IPS DF 6.9 (cell line): Measurements from ENCODE around the gene PDZD4.

Experiments used
- DNase-seq: peaks from one replicate; pipeline ENCODE4 v3.0.0-alpha.2; 2013; ENCODE audit warnings: low read depth, low spot score
- H3K27ac ChIP-seq: one replicate; pipeline ENCODE4 v1.5.1; 2013; ENCODE audit warnings: low read length, control low read depth
- H3K27me3 ChIP-seq: 2 replicates; pipeline ENCODE4 v1.6.1; 2013; ENCODE audit warnings: mild to moderate bottlenecking, low read length; ENCODE audit not compliant: control insufficient read depth, insufficient read depth
- H3K36me3 ChIP-seq: 2 replicates; pipeline ENCODE4 v1.6.1; 2013; ENCODE audit warnings: low read length; ENCODE audit not compliant: control insufficient read depth, insufficient read depth
- H3K4me1 ChIP-seq: 2 replicates; pipeline ENCODE4 v1.6.1; 2013; ENCODE audit warnings: low read length; ENCODE audit not compliant: control insufficient read depth, insufficient read depth
- H3K4me3 ChIP-seq: 2 replicates; pipeline ENCODE4 v1.5.1; 2013; ENCODE audit warnings: mild to moderate bottlenecking, low read length
- H3K9me3 ChIP-seq: 2 replicates; pipeline ENCODE4 v1.6.1; 2013; ENCODE audit warnings: low read length, inconsistent platforms; ENCODE audit not compliant: control insufficient read depth, insufficient read depth
- WGBS: extraction: QIAGEN DNeasy Blood & Tissue Kit; methylation state at CpG from one replicate; pipeline ENCODE4 v1.1.7; 2013; ENCODE audit warnings: mixed read lengths, missing lambda C conversion rate; ENCODE audit not compliant: insufficient read length, insufficient coverage; 5-methylcytosine and 5-hydroxymethylcytosine counted together

Gene PDZD4

GRCh38 chrX:153832728-153833127 lies 2.4 kb upstream of the PDZD4 start:
- no peak overlapping the region for H3K27ac ChIP-seq
- H3K4me1 ChIP-seq: peaks cover 2% of the 10 kb centered on the region; the same call in 1 of the 2 replicates
- H3K27me3 ChIP-seq: no peaks in the 10 kb centered on the region
- no peak for DNase-seq
- no peaks in the 10 kb centered on the region; the same call in 1 of the 2 replicates for H3K36me3 ChIP-seq
- no peaks in the 10 kb centered on the region for H3K9me3 ChIP-seq
- no CpG with 5 or more reads among the region's 10 CpGs for WGBS
- H3K4me3 ChIP-seq: no peak overlapping the region

- Histone ChIP-seq H3K4me1 (peaks cover 2% of the 10 kb centered on the region; the same call in 1 of the 2 replicates), H3K36me3 (no peaks in the 10 kb centered on the region; the same call in 1 of the 2 replicates), H3K27me3 (no peaks in the 10 kb centered on the region), H3K27ac (no peak overlapping the region), H3K9me3 (no peaks in the 10 kb centered on the region), H3K4me3 (peak overlapping the region; percentile 6; the same call in 1 of the 2 replicates)
- WGBS: no CpG with 5 or more reads among the region's 23 CpGs
- no peak for DNase-seq
Observed at GRCh38 chrX:153831429-153832150, 1.2 kb upstream of the PDZD4 start.

DNA sequence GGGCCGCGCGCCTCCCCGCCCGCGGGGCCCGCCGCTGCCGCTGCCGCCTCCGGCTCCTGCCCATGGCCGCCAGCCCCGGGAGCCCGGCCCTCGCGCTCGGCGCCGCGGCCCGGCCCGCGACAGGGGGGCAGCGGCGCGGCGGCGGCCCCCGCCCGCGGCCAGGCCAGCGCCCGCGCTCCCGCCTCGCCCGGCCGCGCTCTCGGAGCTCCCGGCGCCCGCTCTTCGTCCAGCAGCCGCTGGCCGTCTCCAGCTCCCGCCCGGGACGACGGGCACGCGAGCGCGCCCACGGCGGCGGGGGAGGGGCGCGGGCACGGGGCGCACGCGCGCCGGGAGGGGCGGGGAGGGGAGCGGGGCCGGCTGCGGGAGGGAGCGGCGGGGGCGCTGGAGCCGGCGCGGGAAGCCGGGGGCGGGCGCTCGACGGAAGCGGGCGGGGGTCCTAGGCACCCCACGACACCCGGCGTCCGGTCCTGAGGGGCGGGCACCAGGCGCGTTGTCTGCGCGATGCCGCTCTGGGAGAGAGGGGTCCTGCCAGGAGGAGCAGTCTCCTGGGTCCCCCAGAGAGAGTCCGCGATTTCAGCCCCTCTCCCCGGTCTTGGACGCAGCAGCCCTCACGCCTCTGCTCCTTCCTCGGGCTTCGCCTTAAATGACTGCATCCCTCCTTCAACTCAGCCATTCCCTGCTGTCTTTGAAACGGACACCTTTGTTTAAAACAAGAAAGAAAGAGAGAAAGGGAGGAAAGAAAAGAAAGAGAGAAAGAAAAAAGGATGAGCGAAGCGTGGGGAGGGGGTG lies 490 bp upstream of the PDZD4 start:
- DNase-seq: no peak
- H3K27ac ChIP-seq: no peak overlapping the region
- peaks cover 2% of the 10 kb centered on the region; the same call in 1 of the 2 replicates for H3K4me1 ChIP-seq
- no peaks in the 10 kb centered on the region; the same call in 1 of the 2 replicates for H3K36me3 ChIP-seq
- no peaks in the 10 kb centered on the region for H3K27me3 ChIP-seq
- WGBS: no CpG with 5 or more reads among the region's 102 CpGs
- no peaks in the 10 kb centered on the region for H3K9me3 ChIP-seq
- H3K4me3 ChIP-seq: peak overlapping the region; percentile 76; the same call in 1 of the 2 replicates

GRCh38 chrX:153829549-153829798 lies 870 bp downstream of the PDZD4 start:
- Histone ChIP-seq H3K36me3 (no peaks in the 10 kb centered on the region; the same call in 1 of the 2 replicates), H3K4me3 (peak overlapping the region; percentile 76), H3K27ac (no peak overlapping the region), H3K4me1 (peaks cover 6% of the 10 kb centered on the region), H3K27me3 (no peaks in the 10 kb centered on the region), H3K9me3 (no peaks in the 10 kb centered on the region)
- no peak for DNase-seq
- WGBS: no CpG with 5 or more reads among the region's 27 CpGs

- Histone ChIP-seq H3K4me1 (peaks cover 8% of the 10 kb centered on the region), H3K9me3 (no peaks in the 10 kb centered on the region), H3K36me3 (no peaks in the 10 kb centered on the region; the same call in 1 of the 2 replicates), H3K27me3 (no peaks in the 10 kb centered on the region), H3K27ac (no peak overlapping the region), H3K4me3 (peak overlapping the region; percentile 76)
- no peak for DNase-seq
- no CpG with 5 or more reads among the region's 50 CpGs for WGBS
Observed at GRCh38 chrX:153828723-153829548, 1.4 kb downstream of the PDZD4 start.

- H3K36me3 ChIP-seq: no peaks in the 10 kb centered on the region; the same call in 1 of the 2 replicates
- no peak for DNase-seq
- H3K27me3 ChIP-seq: no peaks in the 10 kb centered on the region
- H3K27ac ChIP-seq: no peak overlapping the region
- no peaks in the 10 kb centered on the region for H3K9me3 ChIP-seq
- H3K4me1 ChIP-seq: peaks cover 8% of the 10 kb centered on the region
- peak overlapping the region; percentile 76; the same call in 1 of the 2 replicates for H3K4me3 ChIP-seq
- WGBS: no CpG with 5 or more reads among the region's 17 CpGs
Observed at GRCh38 chrX:153828308-153828707, 2.0 kb downstream of the PDZD4 start.

DNA sequence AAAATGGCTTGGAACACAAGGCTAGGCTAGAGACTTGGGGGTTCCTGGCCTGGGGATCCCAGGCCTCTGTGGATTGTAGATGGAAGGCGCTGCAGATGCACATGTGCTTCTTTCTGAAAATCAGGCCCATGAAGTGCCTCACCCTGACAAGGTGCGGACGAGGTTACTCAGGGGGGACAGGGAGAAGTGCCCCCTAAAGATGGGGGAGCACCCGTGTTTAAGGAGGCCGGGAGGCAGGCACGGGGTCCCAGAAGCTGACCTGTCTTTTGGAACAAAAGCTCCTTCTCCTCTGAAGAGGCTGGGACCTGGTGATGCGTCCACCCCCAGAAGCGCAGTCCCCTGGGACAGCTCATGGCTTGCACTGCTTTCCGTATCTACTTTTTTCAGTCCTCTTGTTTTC lies 2.4 kb downstream of the PDZD4 start:
- DNase-seq: no peak
- Histone ChIP-seq H3K9me3 (no peaks in the 10 kb centered on the region), H3K36me3 (no peaks in the 10 kb centered on the region; the same call in 1 of the 2 replicates), H3K27me3 (no peaks in the 10 kb centered on the region), H3K27ac (no peak overlapping the region), H3K4me1 (peaks cover 8% of the 10 kb centered on the region), H3K4me3 (peak overlapping the region; percentile 8; the same call in 1 of the 2 replicates)
- no CpG with 5 or more reads among the region's 9 CpGs for WGBS

- Histone ChIP-seq H3K4me3 (no peak overlapping the region), H3K27me3 (no peaks in the 10 kb centered on the region), H3K27ac (no peak overlapping the region), H3K9me3 (no peaks in the 10 kb centered on the region), H3K36me3 (no peaks in the 10 kb centered on the region; the same call in 1 of the 2 replicates), H3K4me1 (peaks cover 10% of the 10 kb centered on the region)
- WGBS: no CpG with 5 or more reads among the region's 3 CpGs
- DNase-seq: no peak
Observed at GRCh38 chrX:153827016-153827415, 3.3 kb downstream of the PDZD4 start.

DNA sequence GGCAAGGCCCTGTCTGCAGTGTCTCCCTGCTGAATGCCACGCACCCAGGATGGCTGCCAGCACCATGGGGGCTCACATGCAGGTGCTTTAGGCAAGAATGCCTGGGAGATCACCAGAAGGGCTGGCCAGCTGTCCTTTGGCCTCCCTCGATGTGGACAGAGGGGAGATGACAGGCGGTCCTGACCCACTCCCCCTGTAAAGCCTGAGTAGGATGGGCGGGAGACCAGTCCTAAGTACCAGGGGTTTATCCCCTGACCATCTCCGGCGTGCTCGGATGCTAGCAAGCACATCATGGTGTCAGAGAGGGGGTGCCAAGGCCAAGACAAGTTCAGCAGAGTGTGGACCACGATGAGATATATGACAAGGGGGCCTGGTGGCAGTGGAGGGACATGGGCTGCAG lies 5.3 kb downstream of the PDZD4 start:
- H3K27me3 ChIP-seq: no peaks in the 10 kb centered on the region
- no peaks in the 10 kb centered on the region; the same call in 1 of the 2 replicates for H3K36me3 ChIP-seq
- H3K4me1 ChIP-seq: peaks cover 10% of the 10 kb centered on the region
- H3K4me3 ChIP-seq: no peak overlapping the region
- no peaks in the 10 kb centered on the region for H3K9me3 ChIP-seq
- WGBS: no CpG with 5 or more reads among the region's 8 CpGs
- no peak overlapping the region for H3K27ac ChIP-seq
- no peak for DNase-seq

- H3K36me3 ChIP-seq: no peaks in the 10 kb centered on the region
- no peaks in the 10 kb centered on the region for H3K27me3 ChIP-seq
- no peaks in the 10 kb centered on the region for H3K9me3 ChIP-seq
- no peak for DNase-seq
- WGBS: no CpG with 5 or more reads among the region's 10 CpGs
- H3K4me3 ChIP-seq: no peak overlapping the region
- peaks cover 12% of the 10 kb centered on the region for H3K4me1 ChIP-seq
- H3K27ac ChIP-seq: no peak overlapping the region
Observed at GRCh38 chrX:153824348-153824747, 6.0 kb downstream of the PDZD4 start.
